H1 (cell line): Measurements from ENCODE around the gene ELAPOR1. TPM values are rescaled to one million over a fixed set of nuclear protein-coding genes. Genes with fewer than 3 reads are reported as not detected.

ENCODE experiments used
- CTCF ChIA-PET: fragments of 300-600 bp; sonication (Branson Sonifier 250); formaldehyde crosslinking; loops from one replicate; lab custom pipeline; 2021; ENCODE audit not compliant: partially characterized antibody; lab: Charles Lee
- POLR2A ChIA-PET: fragments of 300-600 bp; sonication (Branson Sonifier 250); formaldehyde crosslinking; loops from one replicate; lab custom pipeline; 2021; ENCODE audit warnings: inconsistent platforms; ENCODE audit not compliant: partially characterized antibody; lab: Charles Lee
- DNase-seq, 2 experiments: peaks; one replicate each; pipeline versions ENCODE4 v3.0.0 to v3.0.0-alpha.2; 2010 to 2022; ENCODE audit warnings: low spot score in 2 of 2, low read depth in 1 of 2, mixed read lengths in 1 of 2
- FAIRE-seq: peaks from 2 replicates; lab custom pipeline; 2011; peaks lifted over from hg19 to GRCh38; lab: Jason Lieb, UNC
- H2AFZ ChIP-seq: 2 replicates; pipeline ENCODE4 v1.8.1; 2012; ENCODE audit warnings: low read length, inconsistent platforms
- H2AK5ac ChIP-seq: 2 replicates; pipeline ENCODE4 v1.6.1; 2013; ENCODE audit warnings: low read depth, low read length
- H2BK120ac ChIP-seq: replicated peaks from 2 replicates; pipeline ENCODE3; 2013; ENCODE audit warnings: low read depth, low read length, inconsistent platforms
- H2BK12ac ChIP-seq: 2 replicates; pipeline ENCODE4 v1.6.1; 2013; ENCODE audit warnings: low read depth, low read length
- H2BK15ac ChIP-seq: 2 replicates; pipeline ENCODE4 v1.6.1; 2013; ENCODE audit warnings: low read length
- H2BK20ac ChIP-seq: 2 replicates; pipeline ENCODE4 v1.6.1; 2013; ENCODE audit warnings: low read length
- H2BK5ac ChIP-seq: 2 replicates; pipeline ENCODE4 v1.6.1; 2013; ENCODE audit warnings: low read depth, low read length
- H3K14ac ChIP-seq: 2 replicates; pipeline ENCODE4 v1.6.1; 2013; ENCODE audit warnings: inconsistent platforms; ENCODE audit not compliant: insufficient read length
- H3K18ac ChIP-seq: 2 replicates; pipeline ENCODE4 v1.6.1; 2013; ENCODE audit warnings: low read length; ENCODE audit errors: extremely low read depth
- H3K23ac ChIP-seq: 2 replicates; pipeline ENCODE4 v1.6.1; 2013; ENCODE audit warnings: inconsistent platforms; ENCODE audit not compliant: insufficient read length
- H3K23me2 ChIP-seq: 2 replicates; pipeline ENCODE4 v1.6.1; 2013; ENCODE audit warnings: low read depth, low read length
- H3K27ac ChIP-seq: 2 replicates; pipeline ENCODE4 v1.6.1; 2011; ENCODE audit warnings: low read depth, low read length, inconsistent platforms
- H3K27me3 ChIP-seq, 4 experiments: replicated peaks in 1 of 4; 1 replicate in 1 of 4; 2 replicates in 3 of 4; pipeline versions ENCODE4 v1.6.1 to v1.8.1; 2011 to 2013; ENCODE audit warnings: low read length in 3 of 4, mild to moderate bottlenecking in 3 of 4, inconsistent platforms in 2 of 4, mixed read lengths in 2 of 4, moderate library complexity in 1 of 4; ENCODE audit not compliant: control insufficient read depth in 3 of 4, insufficient read depth in 3 of 4; ENCODE audit errors: extremely low read depth in 1 of 4
- H3K36me3 ChIP-seq, 4 experiments: 2 replicates each; pipeline versions ENCODE4 v1.6.1 to v1.8.1; 2011 to 2013; ENCODE audit warnings: mild to moderate bottlenecking in 4 of 4, low read length in 3 of 4, moderate library complexity in 2 of 4, control low read depth in 1 of 4, inconsistent platforms in 1 of 4; ENCODE audit not compliant: insufficient read depth in 4 of 4, control insufficient read depth in 2 of 4
- H3K4ac ChIP-seq: replicated peaks from 2 replicates; pipeline ENCODE3; 2013; ENCODE audit warnings: low read length, low read depth, mixed read lengths, inconsistent platforms; ENCODE audit not compliant: insufficient read length
- H3K4me1 ChIP-seq, 4 experiments: replicated peaks in 1 of 4; 1 replicate in 1 of 4; 2 replicates in 3 of 4; pipeline versions ENCODE4 v1.6.1 to v1.8.1; 2011 to 2013; ENCODE audit warnings: low read length in 3 of 4, inconsistent platforms in 2 of 4, mixed read lengths in 1 of 4; ENCODE audit not compliant: insufficient read depth in 4 of 4, control insufficient read depth in 3 of 4
- H3K4me2 ChIP-seq, 2 experiments: 2 replicates each; pipeline versions ENCODE4 v1.6.1 to v1.8.1; 2011 to 2013; ENCODE audit warnings: low read depth in 2 of 2, low read length in 2 of 2, control low read depth in 1 of 2, inconsistent platforms in 1 of 2, mild to moderate bottlenecking in 1 of 2; ENCODE audit not compliant: insufficient read depth in 1 of 2
- H3K4me3 ChIP-seq, 4 experiments: fragments of 200-600, 300-600 bp in 1 of 4; sonication (generic), shearing (Covaris generic), sonication (Bioruptor Twin) in 1 of 4; 2 replicates each; pipeline versions ENCODE4 v1.5.1 to v1.8.1; 2011 to 2016; ENCODE audit warnings: low read length in 4 of 4, low read depth in 3 of 4, control low read depth in 2 of 4, inconsistent platforms in 2 of 4, mild to moderate bottlenecking in 2 of 4, mixed read lengths in 1 of 4, moderate library complexity in 1 of 4; ENCODE audit not compliant: insufficient read depth in 2 of 4; ENCODE audit errors: extremely low read depth in 1 of 4
- H3K56ac ChIP-seq: replicated peaks from 2 replicates; pipeline ENCODE3; 2013; ENCODE audit warnings: low read depth, mild to moderate bottlenecking, mixed read lengths, low read length, inconsistent platforms; ENCODE audit not compliant: insufficient read length
- H3K79me1 ChIP-seq: 2 replicates; pipeline ENCODE4 v1.6.1; 2013; ENCODE audit warnings: low read depth, low read length, control low read depth
- H3K79me2 ChIP-seq, 2 experiments: 2 replicates each; pipeline versions ENCODE4 v1.6.1 to v1.8.1; 2012 to 2013; ENCODE audit warnings: low read length in 2 of 2, mild to moderate bottlenecking in 2 of 2, inconsistent platforms in 1 of 2; ENCODE audit not compliant: insufficient read depth in 2 of 2, control insufficient read depth in 1 of 2
- H3K9ac ChIP-seq, 4 experiments: replicated peaks in 1 of 4; 1 replicate in 1 of 4; 2 replicates in 3 of 4; pipeline versions ENCODE4 v1.6.1 to v1.8.1; 2011 to 2013; ENCODE audit warnings: low read depth in 3 of 4, low read length in 3 of 4, control low read depth in 2 of 4, mild to moderate bottlenecking in 2 of 4, moderate library complexity in 2 of 4, inconsistent platforms in 1 of 4; ENCODE audit errors: extremely low read depth in 1 of 4
- H3K9me3 ChIP-seq, 2 experiments: 2 replicates each; pipeline versions ENCODE4 v1.6.1 to v1.8.1; 2012 to 2013; ENCODE audit warnings: mild to moderate bottlenecking in 2 of 2, moderate library complexity in 2 of 2, control low read depth in 1 of 2, inconsistent platforms in 1 of 2, low read depth in 1 of 2, low read length in 1 of 2, mixed read lengths in 1 of 2; ENCODE audit not compliant: insufficient read depth in 2 of 2
- H4K20me1 ChIP-seq, 2 experiments: replicated peaks in 1 of 2; 2 replicates each; pipeline versions ENCODE3 to v1.8.1; 2011 to 2013; ENCODE audit warnings: inconsistent platforms in 2 of 2, low read length in 2 of 2, mild to moderate bottlenecking in 1 of 2; ENCODE audit not compliant: insufficient read depth in 2 of 2, control insufficient read depth in 1 of 2
- H4K5ac ChIP-seq: 2 replicates; pipeline ENCODE4 v1.6.1; 2013; ENCODE audit warnings: low read length, low read depth, mixed read lengths, inconsistent platforms; ENCODE audit not compliant: insufficient read length
- H4K8ac ChIP-seq: 2 replicates; pipeline ENCODE4 v1.8.0; 2013; ENCODE audit warnings: mild to moderate bottlenecking, moderate library complexity, low read length, inconsistent platforms; ENCODE audit not compliant: insufficient read depth; ENCODE audit errors: extremely low read depth
- H4K91ac ChIP-seq: replicated peaks from 2 replicates; pipeline ENCODE3; 2013; ENCODE audit warnings: low read length, mixed read lengths, inconsistent platforms; ENCODE audit not compliant: insufficient read length
- BACH1 ChIP-seq: IDR thresholded peaks from 2 replicates; pipeline ENCODE4 v1.6.1; 2012; ENCODE audit warnings: low read length, improper control_type of control experiment
- CHD2 ChIP-seq: IDR thresholded peaks from 2 replicates; pipeline ENCODE4 v1.6.1; 2012; ENCODE audit warnings: low read length, improper control_type of control experiment
- CTBP2 ChIP-seq: IDR thresholded peaks from 2 replicates; pipeline ENCODE4 v1.7.0; 2011; ENCODE audit warnings: borderline replicate concordance, mild to moderate bottlenecking, moderate library complexity, mixed read lengths, low read length; ENCODE audit not compliant: insufficient read depth, insufficient read length
- CTCF ChIP-seq, 3 experiments: IDR thresholded peaks; 1 replicate in 2 of 3; 2 replicates in 1 of 3; pipeline versions ENCODE4 v1.5.1 to v1.6.1; 2011; ENCODE audit warnings: low read length in 3 of 3, mild to moderate bottlenecking in 3 of 3, inconsistent platforms in 2 of 3, low read depth in 1 of 3, moderate library complexity in 1 of 3; ENCODE audit not compliant: insufficient read depth in 1 of 3; ENCODE audit errors: control extremely low read depth in 1 of 3
- GTF2F1 ChIP-seq: IDR thresholded peaks from 2 replicates; pipeline ENCODE4 v1.6.1; 2012; ENCODE audit warnings: low read depth, low read length, improper control_type of control experiment, borderline replicate concordance
- JUND ChIP-seq: IDR thresholded peaks from 2 replicates; pipeline ENCODE4 v1.6.1; 2011; ENCODE audit warnings: mild to moderate bottlenecking, improper control_type of control experiment, low read length
- KDM1A ChIP-seq: fragments of 200-600, 300-600 bp; sonication (generic); IDR thresholded peaks from 2 replicates; pipeline ENCODE4 v1.7.1; 2016; ENCODE audit warnings: mild to moderate bottlenecking, low read length, borderline replicate concordance
- POLR2A ChIP-seq, 2 experiments: IDR thresholded peaks; 1 replicate in 1 of 2; 2 replicates in 1 of 2; pipeline ENCODE4 v1.6.1; 2011; ENCODE audit warnings: low read depth in 2 of 2, low read length in 2 of 2, mild to moderate bottlenecking in 2 of 2; ENCODE audit errors: control extremely low read depth in 1 of 2
- POLR2AphosphoS5 ChIP-seq: IDR thresholded peaks from 2 replicates; pipeline ENCODE4 v1.6.1; 2011; ENCODE audit warnings: low read depth, low read length
- SIX5 ChIP-seq: IDR thresholded peaks from 2 replicates; pipeline ENCODE4 v1.6.1; 2011; ENCODE audit warnings: mild to moderate bottlenecking, low read depth, low read length
- SUZ12 ChIP-seq: fragments of 200-600 bp; sonication (generic); IDR thresholded peaks from 2 replicates; pipeline ENCODE4 v1.6.1; 2012; ENCODE audit warnings: mild to moderate bottlenecking, inconsistent platforms, low read length, moderate library complexity, mixed read lengths
- TCF12 ChIP-seq: IDR thresholded peaks from 2 replicates; pipeline ENCODE4 v1.6.1; 2011; ENCODE audit warnings: low read depth, mild to moderate bottlenecking, low read length
- polyA plus RNA-seq, 7 experiments: library from polyadenylated mRNA; depleted of rRNA in 3 of 7; stranded (reverse) in 5 of 7; unstranded in 2 of 7; fragments of >200 nt in 5 of 7; fragments of 200-250 nt in 2 of 7; gene quantifications; 1 replicate in 5 of 7; 2 replicates in 1 of 7; 4 replicates in 1 of 7; pipeline versions ENCODE4 v1.2.1 to v1.2.3, GENCODE V29; 2011 to 2013; ENCODE audit warnings: missing spikeins in 2 of 7, mixed read lengths in 2 of 7
- total RNA-seq: library from RNA; stranded (reverse); fragmentation: NEBNext Ultra II Directional; extraction: Animal tissue kit (Norgen Biotek cat#: 25700); gene quantifications from 2 replicates; pipeline ENCODE4 v1.2.1, GENCODE V29; 2021

ELAPOR1 gene
- total and polyA plus RNA-seq, 2 of the 8 experiments (the other 6 are each of a cell fraction or from before 2014, with no cell fraction given), result 1.2 to 2.5 TPM

DNA sequence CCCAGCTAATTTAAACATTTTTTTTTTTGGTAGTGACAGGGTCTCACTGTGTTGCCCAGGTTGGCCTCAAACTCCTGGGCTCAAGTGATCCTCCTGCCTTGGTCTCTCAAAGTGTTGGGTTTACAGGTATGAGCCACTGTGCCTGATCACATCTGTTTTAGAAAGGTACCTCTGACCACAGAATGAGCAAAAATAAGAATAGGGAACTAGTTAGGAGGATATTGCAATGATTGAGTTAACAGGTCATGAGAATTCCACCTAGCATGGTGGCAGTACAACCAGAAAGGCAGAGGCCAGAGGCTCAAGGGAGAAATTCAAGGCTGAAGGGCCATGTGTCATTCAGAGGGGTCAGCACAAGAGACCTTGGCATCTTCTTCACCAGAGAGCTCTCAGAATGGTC, 49.6 kb downstream of the ELAPOR1 start:
- no peak overlapping the region for H3K56ac ChIP-seq
- no peak overlapping the region for H4K91ac ChIP-seq
- H2AFZ ChIP-seq, result no peak overlapping the region
- H2BK15ac ChIP-seq, result no peak overlapping the region
- H3K9me3 ChIP-seq, result no peaks in the 10 kb centered on the region
- no peak overlapping the region for H3K4me2 ChIP-seq
- TF ChIP-seq POLR2A (IDR thresholded peaks at IDR 0.05; ENCODE audit: control extremely low read depth in 1 of 2, low read depth in 2 of 2, low read length in 2 of 2), result no peak
- no peak for TF ChIP-seq KDM1A
- TF ChIP-seq SUZ12, result no peak
- no peak for TF ChIP-seq CTCF (IDR thresholded peaks at IDR 0.05; ENCODE audit: control extremely low read depth in 1 of 3, insufficient read depth in 1 of 3, low read depth in 1 of 3, low read length in 3 of 3)
- no peak for TF ChIP-seq POLR2AphosphoS5
- TF ChIP-seq JUND, result no peak
- no peak for TF ChIP-seq CTBP2
- TF ChIP-seq SIX5, result no peak
- TF ChIP-seq BACH1, result no peak
- no peak for TF ChIP-seq TCF12
- TF ChIP-seq GTF2F1, result no peak
- no peak for TF ChIP-seq CHD2
- no peak overlapping the region for H4K5ac ChIP-seq
- no peak overlapping the region for H3K18ac ChIP-seq
- H3K27ac ChIP-seq, result no peak overlapping the region
- H3K36me3 ChIP-seq, result no peaks in the 10 kb centered on the region
- no peak overlapping the region for H3K14ac ChIP-seq
- ChIA-PET POLR2A (interaction anchor here (0.7 kb wide), 1 partner anchor 103 kb away, joined by 3 read pairs; no protein-coding TSS in a partner anchor), CTCF (interaction anchor here (0.6 to 1.8 kb wide), 7 partner anchors 9 to 369 kb away, joined by 3 to 5 read pairs (median 3); a partner anchor contains a TSS)
- no peak overlapping the region for H2BK5ac ChIP-seq
- H3K23ac ChIP-seq, result no peak overlapping the region
- peaks cover 0 to 4% (median 1%) of the 10 kb centered on the region in 4 experiments; a peak in 4 of 7 replicates for H3K4me1 ChIP-seq
- FAIRE-seq, result no peak
- H4K20me1 ChIP-seq, result no peaks in the 10 kb centered on the region
- no peak for DNase-seq
- no peak overlapping the region for H3K4ac ChIP-seq
- H3K23me2 ChIP-seq, result no peaks in the 10 kb centered on the region
- H2BK20ac ChIP-seq, result no peak overlapping the region
- no peaks in the 10 kb centered on the region for H3K27me3 ChIP-seq
- no peak overlapping the region for H4K8ac ChIP-seq
- H2BK12ac ChIP-seq, result no peak overlapping the region
- H3K4me3 ChIP-seq, result no peak overlapping the region
- no peaks in the 10 kb centered on the region for H3K79me1 ChIP-seq
- H3K9ac ChIP-seq, result no peak overlapping the region
- H2AK5ac ChIP-seq, result no peak overlapping the region
- H2BK120ac ChIP-seq, result no peak overlapping the region
- no peaks in the 10 kb centered on the region for H3K79me2 ChIP-seq
